ENCODE data around the gene EEF1AKMT3.
A peak's percentile ranks its signal among the peaks of the same experiment; 100 is the strongest.

Gene EEF1AKMT3

DNA sequence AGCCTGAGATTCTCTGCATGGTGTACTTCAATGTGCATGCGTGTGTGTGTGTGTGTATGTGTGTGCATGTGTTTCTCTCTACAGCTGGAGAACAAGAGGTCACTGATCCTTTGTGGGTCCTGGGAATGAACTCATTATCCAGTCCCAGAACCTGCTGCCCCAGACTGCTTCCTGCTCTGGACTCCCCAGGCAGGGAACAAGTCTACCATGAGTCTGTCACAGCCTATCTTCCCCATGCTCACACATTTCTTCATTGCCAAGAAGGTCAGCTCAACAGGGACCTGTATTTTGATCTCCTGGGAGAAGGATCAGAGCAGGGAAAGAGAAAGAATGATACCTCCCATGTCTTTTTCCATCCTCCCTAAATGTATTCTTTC, 31.0 kb upstream of the EEF1AKMT3 start:
- H3K27ac ChIP-seq = no peak overlapping the region
- no peak for TF ChIP-seq CTCF (conservative IDR thresholded peaks at IDR 0.05)

DNA sequence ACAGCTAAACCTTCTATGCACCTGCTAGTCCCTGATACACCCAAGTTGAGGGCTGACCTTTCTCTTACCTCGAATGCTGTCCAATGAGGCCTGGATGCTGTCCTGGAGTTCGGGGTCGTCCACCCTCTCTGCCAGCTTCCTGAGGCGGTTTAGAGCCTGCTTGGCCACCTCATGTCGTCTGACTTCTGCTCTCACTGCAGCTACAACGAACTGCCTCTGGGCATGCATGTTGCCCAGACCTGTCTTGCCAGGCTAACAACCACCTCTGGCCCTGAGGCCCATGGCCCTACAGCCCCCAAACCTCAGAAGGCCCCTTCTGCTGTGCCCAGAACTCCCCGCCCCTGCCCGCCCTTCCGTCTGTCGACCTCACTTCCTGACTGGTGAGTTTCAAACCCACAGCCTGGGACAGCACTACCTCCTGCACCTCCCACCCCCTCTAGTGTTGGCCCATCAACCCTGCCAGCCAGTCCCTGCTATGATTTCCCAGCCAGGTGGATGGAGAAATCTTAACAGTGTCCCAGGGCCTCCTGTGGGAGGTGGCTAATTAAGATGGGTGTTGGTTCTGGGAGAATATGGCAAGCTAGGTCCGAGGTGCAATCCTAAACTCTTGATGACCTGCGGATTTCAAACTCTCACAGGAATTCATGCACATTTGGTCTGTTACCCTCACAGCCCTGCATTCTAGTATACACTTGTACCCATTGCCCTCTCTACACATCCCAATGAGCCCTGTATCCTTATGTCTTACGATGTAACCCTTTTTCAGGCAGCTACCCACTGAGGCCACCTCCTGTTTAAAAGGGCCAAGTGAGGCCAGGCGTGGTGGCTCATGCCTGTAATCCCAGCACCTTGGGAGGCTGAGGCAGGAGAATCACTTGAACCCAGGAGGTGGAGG, 30.3 kb upstream of the EEF1AKMT3 start:
- H3K27ac ChIP-seq = no peak overlapping the region

GRCh38 chr12:57743769-57744168, 28.6 kb upstream of the EEF1AKMT3 start:
- no peak overlapping the region for H3K27ac ChIP-seq
- no peak for TF ChIP-seq CTCF (conservative IDR thresholded peaks at IDR 0.05)

More for the DNA sequence above, 30.3 kb upstream of the EEF1AKMT3 start:
- TF ChIP-seq CTCF (conservative IDR thresholded peaks at IDR 0.05) = no peak

DNA sequence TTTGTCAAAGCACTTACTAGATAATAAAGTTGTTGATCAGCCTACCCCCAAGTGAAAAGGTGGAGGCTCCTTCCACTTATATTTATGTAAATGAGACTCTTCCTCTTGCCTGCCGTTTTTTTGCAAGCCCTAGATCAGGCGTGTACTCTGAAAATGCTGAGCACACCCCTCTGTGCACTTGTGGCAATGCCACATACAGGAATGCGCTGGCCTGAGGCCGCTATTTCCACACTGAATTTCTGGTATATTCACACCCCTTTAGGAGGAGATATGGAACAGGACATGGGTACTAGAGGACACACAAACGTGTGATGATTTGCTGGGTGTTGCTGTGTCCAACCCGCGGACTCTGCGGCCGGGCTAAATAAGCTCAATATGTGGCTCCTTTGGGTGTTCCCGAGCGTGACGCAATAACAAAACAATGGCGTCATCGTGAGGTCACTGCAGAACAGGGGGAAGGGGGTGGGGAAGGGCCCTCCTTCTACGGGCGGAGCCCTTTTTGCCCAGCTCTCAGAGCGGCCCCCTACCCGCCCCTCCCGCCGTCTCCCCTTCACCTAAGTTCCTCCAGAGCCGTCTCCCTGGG, 28.1 kb upstream of the EEF1AKMT3 start:
- no peak for TF ChIP-seq CTCF (conservative IDR thresholded peaks at IDR 0.05)

GRCh38 chr12:57744777-57745484, 27.5 kb upstream of the EEF1AKMT3 start, which contains the start of gene TSPAN31:
TSPAN31 (plus strand) TSS chr12:57745039; CDS start chr12:57745155, 116 bp downstream.
- TF ChIP-seq CTCF (conservative IDR thresholded peaks at IDR 0.05) = no peak
- H3K27ac ChIP-seq = peak within 1 kb of the TSS; percentile 85

More for the DNA sequence above, 28.1 kb upstream of the EEF1AKMT3 start:
- H3K27ac ChIP-seq = peak overlapping the region; percentile 85

DNA sequence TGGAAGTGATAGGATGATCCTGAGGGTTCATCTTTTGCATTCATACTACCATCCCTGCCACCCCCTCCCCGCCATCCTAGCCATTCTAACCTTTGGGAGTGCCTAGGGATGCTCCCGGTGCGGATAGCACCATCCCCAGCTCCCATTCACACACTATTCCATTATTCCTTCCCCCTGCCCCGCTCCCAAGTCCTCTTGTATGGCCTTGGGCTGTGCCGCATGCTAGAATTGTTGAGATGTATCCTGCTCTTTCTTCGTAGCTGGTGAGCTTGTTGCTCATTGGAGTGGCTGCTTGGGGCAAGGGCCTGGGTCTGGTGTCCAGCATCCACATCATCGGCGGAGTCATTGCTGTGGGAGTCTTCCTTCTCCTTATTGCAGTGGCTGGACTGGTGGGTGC, 26.9 kb upstream of the EEF1AKMT3 start:
- peak overlapping the region; percentile 85 for H3K27ac ChIP-seq
- no peak for TF ChIP-seq CTCF (conservative IDR thresholded peaks at IDR 0.05)

GRCh38 chr12:57746025-57746424, 26.4 kb upstream of the EEF1AKMT3 start:
- TF ChIP-seq CTCF (conservative IDR thresholded peaks at IDR 0.05) = no peak
- peak overlapping the region; percentile 85; the same call in 1 of the 2 replicates for H3K27ac ChIP-seq
